GM12874 (cell line): Measurements from ENCODE around the gene LRG1.

Experiments used
- TF ChIP-seq, protein P1 (sequence below): IDR thresholded peaks from 2 replicates; pipeline ENCODE4 v1.5.1; 2011; ENCODE audit warnings: low read depth, mild to moderate bottlenecking, control low read depth, low read length, moderate library complexity; ENCODE audit not compliant: insufficient read depth

The LRG1 gene

DNA sequence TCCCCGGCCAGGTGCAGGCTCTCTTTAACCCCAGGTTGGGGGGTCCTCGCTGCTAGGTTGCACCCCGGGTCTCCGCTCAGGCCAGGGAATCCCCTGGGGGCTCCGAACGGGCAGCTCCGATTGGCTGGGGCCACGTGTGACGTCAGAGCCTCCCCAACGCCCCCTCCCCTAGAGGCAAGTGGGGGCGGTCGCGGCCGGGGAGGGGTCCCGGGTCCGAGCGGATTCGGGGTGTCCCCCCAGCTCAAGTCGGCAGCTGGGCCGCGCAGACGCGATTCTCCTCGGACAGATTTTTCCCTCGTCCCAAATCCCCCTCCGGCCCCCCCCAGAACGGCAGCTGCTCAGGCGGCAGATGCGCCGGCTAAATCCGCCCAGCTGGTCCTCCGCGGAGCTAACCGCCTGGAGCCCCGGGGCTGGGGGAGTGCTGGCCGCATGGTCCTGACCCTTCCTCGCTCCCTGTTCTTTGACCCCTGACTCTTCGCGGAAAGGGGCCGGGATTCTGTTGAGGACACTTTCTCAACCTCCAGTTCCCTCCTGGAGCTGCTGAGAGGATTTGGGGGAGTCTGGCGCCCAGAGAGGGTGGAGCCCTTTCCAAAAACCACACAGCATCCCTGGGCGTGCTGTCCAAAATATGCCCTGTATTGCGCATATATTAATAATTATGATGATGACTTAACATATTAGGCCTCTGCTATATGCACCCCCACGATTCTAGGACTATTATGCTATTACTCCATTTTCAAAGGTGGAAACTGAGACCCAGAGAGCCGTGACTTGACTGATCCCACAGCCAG lies 45.0 kb upstream of the LRG1 start:
- TF ChIP-seq, protein P1, sequence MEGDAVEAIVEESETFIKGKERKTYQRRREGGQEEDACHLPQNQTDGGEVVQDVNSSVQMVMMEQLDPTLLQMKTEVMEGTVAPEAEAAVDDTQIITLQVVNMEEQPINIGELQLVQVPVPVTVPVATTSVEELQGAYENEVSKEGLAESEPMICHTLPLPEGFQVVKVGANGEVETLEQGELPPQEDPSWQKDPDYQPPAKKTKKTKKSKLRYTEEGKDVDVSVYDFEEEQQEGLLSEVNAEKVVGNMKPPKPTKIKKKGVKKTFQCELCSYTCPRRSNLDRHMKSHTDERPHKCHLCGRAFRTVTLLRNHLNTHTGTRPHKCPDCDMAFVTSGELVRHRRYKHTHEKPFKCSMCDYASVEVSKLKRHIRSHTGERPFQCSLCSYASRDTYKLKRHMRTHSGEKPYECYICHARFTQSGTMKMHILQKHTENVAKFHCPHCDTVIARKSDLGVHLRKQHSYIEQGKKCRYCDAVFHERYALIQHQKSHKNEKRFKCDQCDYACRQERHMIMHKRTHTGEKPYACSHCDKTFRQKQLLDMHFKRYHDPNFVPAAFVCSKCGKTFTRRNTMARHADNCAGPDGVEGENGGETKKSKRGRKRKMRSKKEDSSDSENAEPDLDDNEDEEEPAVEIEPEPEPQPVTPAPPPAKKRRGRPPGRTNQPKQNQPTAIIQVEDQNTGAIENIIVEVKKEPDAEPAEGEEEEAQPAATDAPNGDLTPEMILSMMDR: no peak

DNA sequence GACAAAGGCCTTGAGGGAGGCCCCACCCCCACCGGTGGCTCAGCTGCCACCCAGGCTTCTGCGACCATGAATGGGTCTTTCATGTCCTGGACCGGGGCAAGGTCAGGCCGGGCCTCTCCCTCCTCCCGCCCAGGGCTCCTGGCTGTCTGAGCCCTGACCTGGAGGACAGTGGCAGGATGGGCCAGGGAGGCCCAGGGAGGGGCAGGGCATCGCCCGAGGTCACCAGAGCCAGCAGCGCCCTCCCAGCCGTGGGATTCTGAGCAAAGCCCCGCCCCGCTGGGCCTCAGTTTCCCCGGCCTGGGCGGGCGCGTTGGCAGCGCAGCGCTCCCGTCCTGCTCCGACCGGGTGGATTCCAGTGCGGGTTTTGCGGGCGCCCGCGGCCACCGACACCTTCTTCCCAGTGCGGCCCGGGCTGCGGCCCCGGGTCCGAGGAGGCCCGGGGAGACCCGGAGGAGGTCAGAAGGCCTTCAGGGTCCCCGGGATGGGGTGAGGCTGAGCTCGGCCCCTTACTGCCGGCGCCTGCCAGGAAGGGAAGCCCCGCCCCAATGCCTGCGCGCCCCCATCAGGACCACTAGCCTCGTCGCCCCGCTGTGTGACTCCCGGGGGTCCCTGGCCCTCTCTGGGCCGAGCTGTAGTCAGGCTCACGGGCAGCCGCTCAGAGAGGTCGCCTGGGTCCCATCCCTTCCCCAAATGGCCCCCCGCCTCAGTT lies 44.3 kb upstream of the LRG1 start:
- TF ChIP-seq, protein P1: no peak

DNA sequence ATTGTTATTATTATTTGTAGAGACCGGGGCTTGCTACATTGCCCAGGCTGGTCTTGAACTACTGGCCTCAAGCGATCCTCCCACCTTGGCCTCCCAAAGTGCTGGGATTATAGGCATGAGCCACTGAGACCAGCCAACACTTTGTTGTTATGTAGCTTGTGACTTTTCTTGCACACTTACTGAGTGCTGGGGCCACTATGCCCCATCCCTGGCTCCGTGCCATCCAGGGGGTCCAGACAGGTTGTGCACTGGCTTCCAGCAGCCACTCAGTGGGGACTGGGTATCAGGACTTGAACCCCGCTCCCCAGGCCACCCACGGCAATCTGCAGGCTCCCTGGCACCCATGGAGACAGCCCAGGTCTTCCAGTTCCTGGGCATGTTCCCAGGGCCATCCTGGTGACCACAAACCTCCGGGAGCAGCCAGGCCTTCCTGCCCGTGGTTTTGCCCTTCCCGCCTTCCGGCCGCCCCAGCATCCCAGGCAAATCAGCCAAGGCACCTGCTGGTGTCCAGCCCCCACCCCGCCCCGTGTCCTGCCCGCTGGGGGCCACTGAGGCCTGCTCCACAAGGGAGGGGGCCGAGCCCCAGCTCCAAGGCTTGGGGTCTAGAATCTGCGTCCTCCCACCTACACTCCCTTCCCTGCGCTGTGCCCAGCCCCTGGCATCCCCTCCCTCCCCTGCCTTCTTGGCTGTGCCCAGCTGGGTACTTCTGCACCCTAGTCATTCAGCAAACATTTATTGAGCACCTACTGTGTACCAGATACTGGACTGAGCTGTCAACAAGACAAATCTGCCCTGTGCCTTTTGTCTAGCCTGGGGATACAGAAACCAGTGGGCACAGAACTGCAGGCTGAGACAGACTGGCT lies 43.4 kb upstream of the LRG1 start:
- TF ChIP-seq, protein P1: no peak

DNA sequence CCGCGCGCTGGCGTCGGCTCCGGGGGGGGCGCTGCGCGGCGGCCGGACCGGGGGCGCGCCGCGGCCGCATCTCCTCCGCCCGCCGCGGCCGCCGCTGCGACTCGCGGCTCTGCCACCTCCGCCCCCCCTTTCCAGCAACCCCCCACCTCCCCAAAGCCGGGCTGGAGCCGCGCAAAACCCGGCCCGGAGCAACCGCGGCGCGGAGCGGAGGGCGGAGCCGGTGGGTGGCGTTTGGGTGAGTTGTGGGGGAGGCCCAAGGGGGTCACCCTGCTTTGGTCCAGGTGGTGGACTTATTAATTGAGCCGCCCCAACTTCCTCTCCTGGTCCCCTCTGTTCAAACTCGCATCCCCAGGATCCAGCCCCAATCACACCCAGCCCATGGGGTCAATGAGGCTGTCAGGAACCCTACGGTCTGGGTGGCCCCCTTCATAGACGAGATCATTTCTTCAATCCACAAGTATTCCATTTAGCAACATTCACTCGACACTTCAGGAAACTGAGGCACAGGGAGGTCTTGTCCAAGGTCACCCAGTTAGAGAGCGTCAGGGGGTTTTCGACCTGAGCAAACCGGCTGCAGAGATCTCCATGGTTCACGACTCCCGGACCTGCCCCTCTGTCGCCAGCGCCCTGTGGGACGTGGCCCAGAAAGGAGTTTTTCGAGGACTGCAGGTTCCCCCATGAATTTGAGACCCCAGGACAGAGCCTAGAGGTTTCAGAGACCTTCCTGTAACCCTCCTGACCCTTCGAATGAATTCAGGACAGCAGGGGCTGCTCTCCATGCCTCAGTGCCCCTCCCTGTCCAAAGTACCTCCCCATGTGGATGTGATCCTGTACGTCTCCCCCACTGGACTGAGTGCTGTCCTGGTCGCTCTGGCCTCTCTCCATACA lies 42.1 kb upstream of the LRG1 start:
- TF ChIP-seq, protein P1: no peak

DNA sequence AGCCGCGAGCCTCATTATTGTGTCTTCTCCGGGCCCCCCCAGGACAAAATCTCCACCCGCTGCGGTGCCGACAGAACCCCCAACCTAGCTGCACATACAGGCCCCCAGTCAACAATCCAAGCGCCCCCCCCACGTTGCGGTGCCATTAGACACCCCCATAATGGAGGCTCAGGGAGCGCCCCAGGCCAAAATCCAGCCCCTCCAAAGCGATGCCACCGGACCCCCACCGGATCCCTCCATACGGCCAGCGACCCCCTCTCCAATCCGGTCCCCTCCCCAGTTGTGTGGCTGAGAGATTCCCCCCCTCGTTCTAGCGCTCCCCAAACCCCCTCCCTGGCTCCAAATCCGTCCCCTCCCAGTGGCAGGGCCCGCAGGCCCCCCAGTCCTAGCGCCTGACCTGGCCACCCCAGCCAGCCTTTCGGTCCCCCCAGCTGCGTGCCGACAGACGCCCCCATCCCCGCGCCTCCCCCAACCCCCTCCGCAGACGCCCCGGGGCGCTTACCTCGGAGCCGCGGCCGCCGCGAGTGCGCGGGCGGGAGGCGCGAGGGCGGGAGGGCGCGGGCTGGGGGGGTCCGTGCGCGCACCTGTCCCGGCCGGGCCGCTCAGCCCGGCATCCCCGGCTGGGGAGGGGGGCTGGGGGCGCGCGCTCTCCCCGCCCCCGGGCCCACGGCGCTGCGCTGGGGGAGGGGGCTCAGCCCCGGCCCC lies 41.3 kb upstream of the LRG1 start:
- TF ChIP-seq, protein P1: no peak

DNA sequence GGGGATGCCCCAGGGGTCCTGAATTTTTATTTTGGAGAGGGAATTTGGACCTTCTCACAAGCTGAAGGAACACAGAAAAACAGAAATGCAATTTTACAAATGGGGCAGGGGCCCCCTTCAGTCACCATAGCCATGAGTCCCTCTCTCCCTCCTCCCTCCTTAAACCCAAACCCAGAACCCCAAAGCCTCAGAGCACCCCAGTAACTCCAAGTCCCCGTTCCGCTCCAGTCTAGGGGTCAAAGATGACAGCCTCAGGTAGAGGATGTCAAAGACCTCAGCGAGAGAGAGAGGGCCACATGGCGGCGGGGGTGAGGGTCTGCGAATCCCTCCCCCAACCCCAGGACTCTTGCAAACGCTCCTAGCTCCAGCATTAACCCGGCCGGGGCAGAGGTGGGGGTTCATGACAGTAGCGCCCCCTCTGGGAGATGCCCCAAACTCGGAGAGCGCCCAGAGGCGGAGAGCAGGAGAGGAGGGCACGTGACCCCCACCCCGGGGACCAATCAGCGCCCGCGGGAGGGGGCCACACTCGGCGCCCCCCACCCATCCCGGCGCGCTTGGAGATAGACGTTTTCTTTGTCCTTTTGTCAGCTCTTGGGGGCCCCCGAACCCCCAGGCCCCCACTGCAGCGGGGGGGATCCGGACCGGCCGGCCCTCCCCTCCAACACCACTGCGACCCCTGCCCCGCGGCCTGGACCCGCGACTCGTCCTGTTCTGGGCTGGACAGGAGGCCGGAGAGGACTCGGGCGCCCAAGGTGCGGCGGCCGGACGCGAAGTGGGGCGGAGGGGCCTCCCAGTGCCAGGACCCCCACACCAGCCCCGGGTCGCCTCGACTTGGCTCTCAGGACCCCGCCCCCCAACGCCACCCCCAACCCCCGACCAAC lies 40.4 kb upstream of the LRG1 start:
- TF ChIP-seq, protein P1: 0 out of 2 replicates have a peak, but pooled peaks have one; percentile 4
